Fibroblast of lung (primary cell): ENCODE results near the gene ATXN7L2. TPM values are rescaled to one million over a fixed set of nuclear protein-coding genes. Genes with fewer than 3 reads are reported as not detected.

Source experiments
- DNase-seq, 2 donors: peaks; one replicate each; pipeline versions ENCODE4 v3.0.0 to v3.0.0-alpha.2; 2010; ENCODE audit warnings: low read depth in 2 of 2
- H2AFZ ChIP-seq: 2 replicates; pipeline ENCODE4 v1.5.1; 2012; ENCODE audit warnings: low read length, control low read depth, inconsistent platforms
- H3K27ac ChIP-seq: 2 replicates; pipeline ENCODE4 v1.5.1; 2011; ENCODE audit warnings: low read length, control low read depth; ENCODE audit not compliant: insufficient read depth
- H3K27me3 ChIP-seq: 2 replicates; pipeline ENCODE4 v1.5.1; 2011; ENCODE audit warnings: mild to moderate bottlenecking, low read length; ENCODE audit not compliant: control insufficient read depth, insufficient read depth
- H3K36me3 ChIP-seq: 2 replicates; pipeline ENCODE4 v1.5.1; 2011; ENCODE audit warnings: low read length; ENCODE audit not compliant: control insufficient read depth, insufficient read depth
- H3K4me1 ChIP-seq: 2 replicates; pipeline ENCODE4 v1.5.1; 2011; ENCODE audit warnings: low read length; ENCODE audit not compliant: control insufficient read depth, insufficient read depth; ENCODE audit errors: extremely low read depth
- H3K4me2 ChIP-seq: 2 replicates; pipeline ENCODE4 v1.5.1; 2011; ENCODE audit warnings: low read length, control low read depth; ENCODE audit not compliant: insufficient read depth; ENCODE audit errors: extremely low read depth
- H3K4me3 ChIP-seq, 4 experiments: fragments of 200-600 bp in 1 of 4; sonication (generic) in 1 of 4; replicated peaks in 1 of 4; 2 replicates each; pipeline ENCODE4 v1.5.1; 2011 to 2016; ENCODE audit warnings: low read length in 4 of 4, low read depth in 3 of 4, mild to moderate bottlenecking in 3 of 4, control low read depth in 2 of 4, inconsistent platforms in 1 of 4, mixed read lengths in 1 of 4; ENCODE audit not compliant: insufficient read depth in 1 of 4; ENCODE audit errors: control extremely low read depth in 1 of 4
- H3K79me2 ChIP-seq: 2 replicates; pipeline ENCODE4 v1.5.1; 2012; ENCODE audit warnings: mild to moderate bottlenecking, low read length, inconsistent platforms; ENCODE audit not compliant: control insufficient read depth, insufficient read depth
- H3K9ac ChIP-seq: 2 replicates; pipeline ENCODE4 v1.5.1; 2011; ENCODE audit warnings: mild to moderate bottlenecking, low read length, control low read depth; ENCODE audit not compliant: insufficient read depth
- H3K9me3 ChIP-seq: 2 replicates; pipeline ENCODE4 v1.5.1; 2012; ENCODE audit warnings: low read depth, low read length; ENCODE audit not compliant: control insufficient read depth, insufficient read depth
- H4K20me1 ChIP-seq: 2 replicates; pipeline ENCODE4 v1.5.1; 2011; ENCODE audit warnings: low read length; ENCODE audit not compliant: control insufficient read depth, insufficient read depth; ENCODE audit errors: extremely low read depth
- CTCF ChIP-seq, 2 donors: IDR thresholded peaks in 1 of 2; conservative IDR thresholded peaks in 1 of 2; 1 replicate in 1 of 2; 2 replicates in 1 of 2; pipeline ENCODE4 v1.5.1; 2011 to 2012; ENCODE audit warnings: low read length in 2 of 2, control low read depth in 1 of 2, inconsistent platforms in 1 of 2, low read depth in 1 of 2, mild to moderate bottlenecking in 1 of 2
- EZH2 ChIP-seq: IDR thresholded peaks from 2 replicates; pipeline ENCODE4 v1.5.1; 2012; ENCODE audit warnings: low read length, control low read depth, mild to moderate bottlenecking; ENCODE audit errors: missing control alignments
- polyA plus RNA-seq, 2 donors: library from polyadenylated mRNA; depleted of rRNA in 1 of 2; stranded (reverse) in 1 of 2; unstranded in 1 of 2; fragments of >200 nt; gene quantifications; 2 replicates each; pipeline ENCODE4 v1.2.1, GENCODE V29; 2011 to 2012; ENCODE audit warnings: missing spikeins in 1 of 2
- total RNA-seq: library from RNA; depleted of rRNA; stranded (reverse); fragments of >200 nt; gene quantifications from 2 replicates; pipeline ENCODE4 v1.2.1, GENCODE V29; 2014

Gene ATXN7L2
- total and polyA plus RNA-seq, 2 donors (not counting 1 experiment from before 2014, with no cell fraction given), result 0.86 to 2.0 TPM

GRCh38 chr1:109527098-109527811 lies 43.5 kb downstream of the ATXN7L2 start:
- Histone ChIP-seq H4K20me1 (no peaks in the 10 kb centered on the region), H3K27ac (no peak overlapping the region), H3K4me3 (no peak overlapping the region), H3K9me3 (no peaks in the 10 kb centered on the region), H3K4me2 (no peak overlapping the region), H2AFZ (no peak overlapping the region), H3K27me3 (peaks cover 14% of the 10 kb centered on the region), H3K9ac (no peak overlapping the region), H3K4me1 (no peaks in the 10 kb centered on the region), H3K79me2 (no peaks in the 10 kb centered on the region), H3K36me3 (no peaks in the 10 kb centered on the region)
- no peak for TF ChIP-seq CTCF (conservative IDR thresholded peaks at IDR 0.05 in 1 of 2, IDR thresholded peaks at IDR 0.05 in 1 of 2; ENCODE audit: low read depth in 1 of 2, low read length in 2 of 2)
- no peak for TF ChIP-seq EZH2
- DNase-seq, result no peak

GRCh38 chr1:109527846-109528695 lies 44.4 kb downstream of the ATXN7L2 start:
- DNase-seq, result no peak
- H4K20me1 ChIP-seq, result no peaks in the 10 kb centered on the region
- H3K27me3 ChIP-seq, result peaks cover 10% of the 10 kb centered on the region
- H3K4me2 ChIP-seq, result no peak overlapping the region
- no peaks in the 10 kb centered on the region for H3K36me3 ChIP-seq
- H3K9ac ChIP-seq, result no peak overlapping the region
- H3K4me1 ChIP-seq, result peaks cover 2% of the 10 kb centered on the region
- H3K79me2 ChIP-seq, result no peaks in the 10 kb centered on the region
- no peak overlapping the region for H2AFZ ChIP-seq
- TF ChIP-seq EZH2 (no peak), CTCF (conservative IDR thresholded peaks at IDR 0.05 in 1 of 2, IDR thresholded peaks at IDR 0.05 in 1 of 2; ENCODE audit: low read depth in 1 of 2, low read length in 2 of 2) (no peak)
- no peak overlapping the region for H3K27ac ChIP-seq
- no peaks in the 10 kb centered on the region for H3K9me3 ChIP-seq
- no peak overlapping the region for H3K4me3 ChIP-seq

- Histone ChIP-seq H3K4me1 (peaks cover 2% of the 10 kb centered on the region), H3K27ac (no peak overlapping the region), H3K27me3 (peaks cover 8% of the 10 kb centered on the region), H3K4me3 (no peak overlapping the region), H3K79me2 (no peaks in the 10 kb centered on the region), H3K36me3 (no peaks in the 10 kb centered on the region), H3K9me3 (no peaks in the 10 kb centered on the region), H3K9ac (no peak overlapping the region), H4K20me1 (no peaks in the 10 kb centered on the region), H3K4me2 (no peak overlapping the region), H2AFZ (no peak overlapping the region)
- TF ChIP-seq EZH2 (no peak), CTCF (conservative IDR thresholded peaks at IDR 0.05 in 1 of 2, IDR thresholded peaks at IDR 0.05 in 1 of 2; ENCODE audit: low read depth in 1 of 2, low read length in 2 of 2) (no peak)
- DNase-seq, result no peak
These were observed 45.0 kb downstream of the ATXN7L2 start for GRCh38 chr1:109528712-109529111.
